ENCODE data around the gene SPP2.

Gene SPP2

GRCh38 chr2:234050455-234051135, at the start of gene SPP2:
SPP2 (plus strand) TSS chr2:234050702; CDS start chr2:234050787, 85 bp downstream.
- DNase-seq: no peak

GRCh38 chr2:234001380-234002160, 48.9 kb upstream of the SPP2 start:
- DNase-seq: no peak

- no peak for DNase-seq
Observed at GRCh38 chr2:234002281-234002680, 48.2 kb upstream of the SPP2 start.

- DNase-seq: no peak
Observed at GRCh38 chr2:234003972-234004617, 46.4 kb upstream of the SPP2 start.

GRCh38 chr2:234005126-234005525, 45.4 kb upstream of the SPP2 start:
- DNase-seq: no peak

- no peak for DNase-seq
Observed at GRCh38 chr2:234006501-234006900, 44.0 kb upstream of the SPP2 start.

GRCh38 chr2:234014427-234014826, 36.1 kb upstream of the SPP2 start:
- DNase-seq: no peak

GRCh38 chr2:234015861-234016260, 34.6 kb upstream of the SPP2 start:
- no peak for DNase-seq

GRCh38 chr2:234019896-234020295, 30.6 kb upstream of the SPP2 start:
- no peak for DNase-seq

GRCh38 chr2:234020332-234020731, 30.2 kb upstream of the SPP2 start:
- no peak for DNase-seq

- DNase-seq: no peak
Observed at GRCh38 chr2:234022424-234022823, 28.1 kb upstream of the SPP2 start.

- no peak for DNase-seq
Observed at GRCh38 chr2:234024304-234024703, 26.2 kb upstream of the SPP2 start.

- DNase-seq: no peak
Observed at GRCh38 chr2:234025466-234025865, 25.0 kb upstream of the SPP2 start.

GRCh38 chr2:234025891-234026401, 24.6 kb upstream of the SPP2 start:
- no peak for DNase-seq

GRCh38 chr2:234026693-234027254, 23.7 kb upstream of the SPP2 start:
- no peak for DNase-seq

GRCh38 chr2:234027641-234028040, 22.9 kb upstream of the SPP2 start:
- DNase-seq: no peak

GRCh38 chr2:234029150-234029733, 21.3 kb upstream of the SPP2 start:
- DNase-seq: no peak

GRCh38 chr2:234031207-234031606, 19.3 kb upstream of the SPP2 start:
- no peak for DNase-seq

GRCh38 chr2:234032279-234032856, 18.1 kb upstream of the SPP2 start:
- DNase-seq: no peak

- no peak for DNase-seq
Observed at GRCh38 chr2:234033174-234033573, 17.3 kb upstream of the SPP2 start.

GRCh38 chr2:234033885-234034284, 16.6 kb upstream of the SPP2 start:
- DNase-seq: no peak

GRCh38 chr2:234038076-234038802, 12.3 kb upstream of the SPP2 start:
- DNase-seq: no peak

All from NCI-H526 (cell line).